GM12865 (cell line): ENCODE results near the gene DNM2.

ENCODE experiments used
- DNase-seq: peaks from one replicate; pipeline ENCODE4 v3.0.0; 2010; ENCODE audit warnings: low read depth
- H3K4me3 ChIP-seq: 2 replicates; pipeline ENCODE4 v1.5.1; 2011; ENCODE audit warnings: mild to moderate bottlenecking, low read depth, low read length, control low read depth
- TF ChIP-seq, protein P1 (sequence below): IDR thresholded peaks from 2 replicates; pipeline ENCODE4 v1.5.1; 2011; ENCODE audit warnings: low read length, control low read depth, low read depth, inconsistent platforms; ENCODE audit not compliant: insufficient read depth; ENCODE audit errors: missing control alignments

Gene DNM2

DNA sequence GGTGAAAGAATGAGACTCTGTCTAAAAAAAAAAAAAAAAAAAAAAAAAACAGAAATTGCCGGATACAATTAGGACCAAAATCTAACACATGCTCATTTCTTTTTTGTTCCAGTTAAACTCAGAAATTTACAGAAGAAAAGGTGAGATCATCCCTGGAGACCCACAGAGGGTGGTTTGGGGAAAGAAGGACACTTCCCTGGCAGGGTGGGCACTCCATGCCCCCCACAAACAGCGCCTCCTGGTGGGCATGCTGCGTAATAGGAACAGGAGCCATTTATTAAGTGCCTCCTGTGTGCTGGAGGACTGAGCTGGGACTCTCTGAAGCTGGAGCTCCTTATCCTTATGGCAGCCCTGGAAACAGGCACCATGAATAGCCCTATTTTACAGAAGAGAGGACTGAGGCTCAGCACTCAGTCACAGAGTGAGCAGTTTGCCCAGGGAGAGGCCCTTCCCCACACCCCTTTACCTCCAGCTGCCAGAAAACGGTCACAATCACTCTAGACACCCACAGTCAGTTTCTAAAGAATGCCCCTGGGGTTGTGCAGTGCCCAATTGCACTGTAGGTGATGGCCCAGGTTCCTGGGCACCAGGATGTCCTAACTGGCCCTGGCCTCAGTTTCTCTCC lies 140.4 kb downstream of the DNM2 start:
- no peak overlapping the region for H3K4me3 ChIP-seq
- DNase-seq, result peak; percentile 57
- TF ChIP-seq, protein P1, sequence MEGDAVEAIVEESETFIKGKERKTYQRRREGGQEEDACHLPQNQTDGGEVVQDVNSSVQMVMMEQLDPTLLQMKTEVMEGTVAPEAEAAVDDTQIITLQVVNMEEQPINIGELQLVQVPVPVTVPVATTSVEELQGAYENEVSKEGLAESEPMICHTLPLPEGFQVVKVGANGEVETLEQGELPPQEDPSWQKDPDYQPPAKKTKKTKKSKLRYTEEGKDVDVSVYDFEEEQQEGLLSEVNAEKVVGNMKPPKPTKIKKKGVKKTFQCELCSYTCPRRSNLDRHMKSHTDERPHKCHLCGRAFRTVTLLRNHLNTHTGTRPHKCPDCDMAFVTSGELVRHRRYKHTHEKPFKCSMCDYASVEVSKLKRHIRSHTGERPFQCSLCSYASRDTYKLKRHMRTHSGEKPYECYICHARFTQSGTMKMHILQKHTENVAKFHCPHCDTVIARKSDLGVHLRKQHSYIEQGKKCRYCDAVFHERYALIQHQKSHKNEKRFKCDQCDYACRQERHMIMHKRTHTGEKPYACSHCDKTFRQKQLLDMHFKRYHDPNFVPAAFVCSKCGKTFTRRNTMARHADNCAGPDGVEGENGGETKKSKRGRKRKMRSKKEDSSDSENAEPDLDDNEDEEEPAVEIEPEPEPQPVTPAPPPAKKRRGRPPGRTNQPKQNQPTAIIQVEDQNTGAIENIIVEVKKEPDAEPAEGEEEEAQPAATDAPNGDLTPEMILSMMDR, result peak; percentile 91

DNA sequence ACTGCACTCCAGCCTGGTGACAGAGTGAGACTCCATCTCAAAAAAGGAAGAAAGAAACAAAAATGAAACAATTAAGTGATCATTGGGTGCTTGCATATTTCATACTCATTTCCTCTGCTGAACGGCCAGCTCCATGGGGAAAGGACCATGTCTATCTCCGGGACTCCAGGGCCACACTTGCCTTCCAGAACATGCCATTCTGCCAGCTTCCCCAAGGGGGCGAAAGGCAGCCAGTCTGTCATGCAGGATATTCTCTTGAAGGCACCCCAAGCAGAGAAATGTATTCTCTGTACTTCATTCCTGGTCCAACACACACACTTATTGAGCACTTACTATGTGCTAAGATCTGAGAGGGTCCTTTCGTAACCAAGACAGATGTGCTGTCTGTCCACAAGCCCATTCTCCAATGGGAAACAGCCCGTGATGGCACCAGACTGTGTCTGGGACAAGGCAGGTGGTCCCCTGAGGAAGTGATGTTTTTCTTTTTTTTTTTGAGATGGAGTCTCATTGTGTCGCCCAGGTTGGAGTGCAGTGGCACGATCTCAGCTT lies 143.3 kb downstream of the DNM2 start:
- TF ChIP-seq, protein P1, result peak; percentile 62
- peak; percentile 66 for DNase-seq

DNA sequence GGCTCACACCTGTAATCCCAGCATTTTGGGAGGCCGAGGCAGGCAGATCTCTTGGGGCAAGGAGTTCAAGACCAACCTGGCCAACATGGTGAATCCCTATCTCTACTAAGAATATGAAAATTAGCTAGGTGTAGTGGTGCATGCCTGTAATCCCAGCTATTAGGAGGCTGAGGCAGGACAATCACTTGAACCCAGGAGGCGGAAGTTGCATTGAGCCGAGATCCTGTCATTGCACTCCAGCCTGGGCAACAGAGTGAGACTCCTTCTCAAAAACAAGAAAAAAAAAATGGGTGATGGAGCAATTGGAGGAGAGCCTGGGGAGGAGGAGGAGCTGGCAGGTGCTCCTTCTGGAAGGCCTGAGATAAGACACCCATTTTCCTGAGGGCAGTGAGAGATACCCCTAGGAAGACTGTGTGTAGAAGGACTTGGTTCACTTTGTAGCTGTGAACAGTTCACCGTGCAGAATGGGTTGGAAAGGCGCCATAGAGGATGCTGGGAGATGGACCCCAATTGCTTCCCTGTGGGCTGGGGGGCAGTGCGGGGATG lies 144.8 kb downstream of the DNM2 start:
- H3K4me3 ChIP-seq, result no peak overlapping the region
- no peak for DNase-seq
- TF ChIP-seq, protein P1, result no peak

More for the DNA sequence above, 143.3 kb downstream of the DNM2 start:
- H3K4me3 ChIP-seq, result no peak overlapping the region

DNA sequence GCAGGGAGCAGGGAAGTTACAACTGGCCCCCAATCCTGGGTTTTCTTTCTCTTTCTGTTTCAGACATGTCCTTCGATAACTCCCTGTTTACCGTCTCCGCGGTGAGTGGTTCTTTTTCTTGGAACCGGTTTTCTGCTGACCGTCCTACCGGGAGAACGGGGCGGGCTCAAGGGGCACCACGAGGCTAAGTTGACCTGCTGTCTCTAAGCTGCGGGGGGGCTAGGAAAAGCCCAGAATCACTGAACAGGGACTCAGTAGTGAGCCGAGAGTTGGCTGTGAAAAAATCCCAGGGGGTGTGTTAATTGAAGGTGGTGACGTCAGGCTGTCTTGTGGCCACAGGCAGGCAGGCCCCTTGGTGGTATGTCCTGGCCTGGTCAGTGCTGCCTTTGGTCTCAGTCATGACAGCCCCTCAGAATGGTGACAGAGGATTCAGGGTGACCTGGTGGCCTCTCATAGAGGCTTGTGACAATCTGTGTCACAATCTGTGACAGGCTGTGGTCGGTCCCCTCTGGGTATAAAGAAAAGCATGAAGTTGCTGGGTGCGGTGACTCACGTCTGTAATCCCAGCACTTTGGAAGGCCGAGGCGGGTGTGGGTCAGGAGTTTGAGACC lies 145.3 kb downstream of the DNM2 start:
- TF ChIP-seq, protein P1, result no peak
- H3K4me3 ChIP-seq, result no peak overlapping the region
- no peak for DNase-seq

DNA sequence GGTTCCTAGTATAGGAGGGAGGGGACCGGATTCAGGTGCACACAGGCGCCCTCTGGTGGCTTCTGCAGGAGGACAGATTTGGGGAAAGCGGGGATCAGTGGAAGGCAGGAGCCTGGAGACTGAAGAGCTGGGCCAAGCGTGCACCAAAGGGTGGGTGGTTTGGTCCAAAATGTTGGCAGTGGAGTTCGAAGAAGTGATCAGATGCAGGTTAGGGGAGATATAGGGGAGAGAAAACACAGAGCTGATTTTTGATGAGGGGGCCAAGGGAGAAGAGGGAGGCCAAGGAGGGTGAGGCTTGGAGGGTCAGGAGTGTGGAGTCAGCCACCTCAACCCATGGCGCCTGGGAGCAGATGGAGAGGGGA lies 146.6 kb downstream of the DNM2 start:
- DNase-seq, result peak; percentile 87
- TF ChIP-seq, protein P1, result peak; percentile 94
- H3K4me3 ChIP-seq, result no peak overlapping the region

DNA sequence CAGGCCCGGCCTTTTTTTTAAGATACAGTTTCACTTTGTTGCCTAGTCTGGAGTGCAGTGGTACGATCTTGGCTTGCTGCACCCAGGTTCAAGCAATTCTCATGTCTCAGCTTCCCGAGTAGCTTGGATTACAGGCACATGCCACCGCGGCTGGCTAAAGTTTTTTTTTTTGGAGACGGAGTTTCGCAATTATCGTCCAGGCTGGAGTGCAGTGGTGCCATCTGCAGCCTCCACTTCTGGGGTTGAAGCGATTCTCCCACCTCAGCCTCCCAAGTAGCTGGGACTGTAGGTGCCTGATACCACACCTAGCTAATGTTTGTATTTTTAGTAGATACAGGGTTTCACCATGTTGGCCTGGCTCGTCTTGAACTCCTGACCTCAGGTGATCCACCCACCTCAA lies 148.6 kb downstream of the DNM2 start:
- no peak for DNase-seq
- H3K4me3 ChIP-seq, result no peak overlapping the region
- TF ChIP-seq, protein P1, result no peak
